ENCODE data around the gene DOCK9.

The DOCK9 gene

DNA sequence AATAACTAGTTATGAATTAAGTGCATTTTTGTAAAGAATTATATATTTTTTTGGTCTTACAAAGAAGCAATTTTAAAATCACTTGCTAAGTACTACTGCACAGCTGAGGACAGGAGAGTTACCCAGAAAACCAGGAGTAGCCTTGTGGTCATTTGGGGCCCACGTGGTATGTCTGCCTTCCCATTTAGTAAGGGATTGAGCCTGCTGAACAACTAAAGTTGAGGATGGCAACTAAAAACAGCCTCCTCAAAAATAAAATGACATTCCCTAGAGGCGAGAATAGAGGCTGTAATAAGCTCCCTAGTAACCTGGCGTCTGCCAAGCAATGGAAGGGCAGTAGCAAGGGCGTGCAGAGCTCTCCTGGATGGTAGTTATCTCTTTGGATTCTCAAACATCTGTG, 36.3 kb downstream of the DOCK9 start:
- DNase-seq: no peak

DNA sequence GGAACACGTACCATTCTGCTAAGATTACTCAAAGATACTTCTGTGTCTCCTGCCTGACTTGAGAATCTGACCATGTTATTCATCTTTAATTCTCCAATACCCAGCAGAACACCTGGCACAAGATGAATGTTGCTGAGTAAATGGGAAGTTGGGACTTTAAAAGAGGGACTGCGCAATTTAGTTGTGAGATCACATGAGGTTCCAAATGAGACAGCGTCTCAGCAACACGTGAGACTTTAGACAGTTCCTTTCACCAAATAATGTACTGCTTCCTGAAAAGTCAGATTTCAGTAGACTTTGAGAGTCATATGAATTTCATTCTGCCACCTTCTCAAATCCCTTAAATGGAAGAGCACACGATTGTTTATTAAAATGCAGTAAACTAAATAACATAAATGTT, 36.7 kb downstream of the DOCK9 start:
- DNase-seq: no peak

DNA sequence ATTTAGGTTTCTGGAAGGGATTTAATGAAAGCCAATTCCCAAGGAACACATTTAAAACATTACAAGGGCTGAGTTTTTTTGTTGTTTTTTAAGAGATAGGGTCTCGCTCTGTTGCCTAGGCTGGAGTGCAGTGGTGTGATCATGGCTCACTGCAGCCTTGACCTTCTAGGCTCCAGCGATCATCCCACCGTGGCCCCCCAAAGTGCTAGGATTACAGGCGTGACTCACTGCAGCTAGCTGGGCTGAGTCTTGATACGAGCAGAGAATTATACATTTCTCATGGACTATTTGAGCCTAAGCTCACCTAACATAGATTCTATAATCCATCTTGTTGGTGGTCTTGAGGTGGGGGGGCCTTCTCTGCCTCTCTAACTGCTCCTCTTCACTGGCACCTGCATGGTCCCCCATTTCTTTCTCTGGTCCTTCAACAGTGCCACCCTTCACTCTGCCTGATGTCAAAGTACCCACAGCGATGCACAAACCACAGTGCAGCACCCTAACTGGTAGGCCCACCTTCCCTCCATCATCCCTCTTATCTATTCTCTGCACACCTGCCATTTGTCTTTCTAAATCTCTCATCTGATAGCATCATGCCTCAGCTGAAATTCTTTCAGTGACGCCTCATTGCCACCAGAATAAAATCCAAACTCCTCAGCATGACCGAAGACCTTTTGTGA, 37.4 kb downstream of the DOCK9 start:
- DNase-seq: no peak

DNA sequence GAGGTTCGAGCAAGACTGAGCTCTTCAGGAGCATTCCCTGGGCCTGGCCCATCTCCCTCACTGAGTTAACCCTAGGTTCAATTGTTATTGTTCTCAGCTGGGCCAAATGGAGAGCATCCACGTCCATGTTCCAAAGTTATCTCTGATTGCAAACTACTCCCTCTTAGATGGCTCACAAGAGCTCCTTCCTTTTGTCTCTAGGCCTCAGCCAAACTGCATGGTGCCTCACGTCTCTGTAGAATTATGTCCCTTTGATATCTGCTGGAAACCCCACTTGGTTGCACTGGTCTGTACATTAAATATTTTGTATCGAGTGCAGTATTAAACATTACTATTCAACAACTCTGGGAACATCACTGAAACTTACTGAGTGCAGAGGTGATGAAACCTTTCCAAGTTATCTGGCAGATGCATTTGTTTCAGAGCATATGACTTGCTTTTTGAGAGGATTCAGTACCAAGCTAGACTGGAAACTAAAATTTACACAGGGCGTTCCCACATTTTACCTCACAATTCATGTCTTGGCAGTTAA, 38.1 kb downstream of the DOCK9 start:
- DNase-seq: no peak

DNA sequence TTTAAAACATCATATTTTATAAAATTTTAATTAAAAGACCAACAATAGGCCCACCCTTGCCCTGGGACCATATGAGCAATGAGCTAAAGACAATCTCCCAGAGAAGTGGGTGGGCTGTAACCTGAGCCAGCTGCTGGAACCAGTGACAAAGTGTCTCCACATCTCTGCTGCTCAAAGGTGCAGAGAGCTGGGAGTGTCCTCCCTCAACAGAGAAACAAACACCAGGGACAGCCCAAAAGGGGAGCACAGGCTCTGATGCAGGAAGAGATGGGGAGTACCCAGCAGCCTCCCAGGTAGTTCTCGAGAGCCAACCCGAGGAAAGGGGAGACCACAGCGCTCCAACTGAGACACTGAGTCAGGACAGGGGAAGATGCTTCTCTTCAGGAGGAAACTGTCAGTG, 39.1 kb downstream of the DOCK9 start:
- DNase-seq: no peak

DNA sequence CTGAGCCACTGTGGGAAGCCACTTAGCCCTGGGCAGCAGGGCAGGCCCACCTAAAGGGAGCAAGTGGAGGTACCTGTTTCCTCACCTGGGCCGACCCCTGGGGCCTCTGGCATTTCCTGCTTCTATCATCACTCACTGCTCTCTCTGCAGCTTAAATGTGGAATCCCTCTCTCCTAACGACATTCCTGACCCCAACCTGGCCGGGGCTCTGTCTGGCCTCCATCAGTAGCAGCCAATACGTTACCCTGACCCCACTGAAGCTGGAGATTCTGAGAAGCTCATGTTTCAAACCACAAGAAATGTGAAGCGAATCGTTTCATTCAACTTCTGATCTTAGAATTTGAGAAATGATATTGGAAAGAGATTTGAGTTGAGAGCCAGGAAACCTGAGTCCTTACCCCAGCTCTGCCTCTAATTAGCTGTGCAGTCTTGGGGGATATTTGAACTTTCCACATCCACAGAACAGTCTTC, 39.9 kb downstream of the DOCK9 start:
- no peak for DNase-seq

DNA sequence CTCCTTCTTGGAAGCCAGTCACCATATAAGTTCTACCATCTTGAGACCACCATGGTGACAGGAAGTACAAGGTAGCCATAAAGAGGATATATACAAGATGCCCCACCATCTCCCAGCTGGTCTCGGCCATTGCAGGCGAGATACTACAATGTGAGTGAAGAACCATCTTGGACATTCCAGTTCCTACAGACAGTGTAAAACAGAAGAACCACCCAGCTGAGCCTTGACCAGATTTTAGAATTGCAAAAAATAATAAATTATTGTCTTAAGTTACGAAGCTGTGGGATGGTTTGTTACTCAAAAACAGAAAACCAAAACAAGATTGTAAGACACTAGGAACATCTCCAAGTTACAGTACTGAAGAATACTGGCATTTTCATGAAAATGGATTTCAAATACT, 43.6 kb downstream of the DOCK9 start:
- no peak for DNase-seq

DNA sequence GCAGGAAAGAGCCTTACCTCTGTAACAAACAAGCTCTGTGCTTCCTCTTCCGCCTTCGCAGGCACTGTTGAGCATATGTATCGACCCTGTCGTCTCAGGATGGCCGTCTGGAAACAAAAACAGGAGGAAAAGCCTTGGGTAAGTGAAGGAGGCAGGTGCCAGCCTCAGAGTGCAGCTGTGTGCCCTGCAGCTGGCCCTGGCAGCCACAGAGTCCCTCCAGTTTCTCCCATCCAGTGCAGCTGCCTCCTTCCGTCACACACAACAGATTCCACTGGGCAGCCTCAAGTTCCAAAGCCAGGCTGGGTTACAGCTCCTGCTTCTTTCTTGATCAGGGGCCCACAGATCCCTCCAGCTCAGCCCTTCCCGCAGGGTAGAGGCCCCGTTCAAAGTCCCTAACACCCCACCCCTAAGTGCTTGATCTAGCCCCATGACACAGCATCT, 47.7 kb downstream of the DOCK9 start:
- DNase-seq: no peak

DNA sequence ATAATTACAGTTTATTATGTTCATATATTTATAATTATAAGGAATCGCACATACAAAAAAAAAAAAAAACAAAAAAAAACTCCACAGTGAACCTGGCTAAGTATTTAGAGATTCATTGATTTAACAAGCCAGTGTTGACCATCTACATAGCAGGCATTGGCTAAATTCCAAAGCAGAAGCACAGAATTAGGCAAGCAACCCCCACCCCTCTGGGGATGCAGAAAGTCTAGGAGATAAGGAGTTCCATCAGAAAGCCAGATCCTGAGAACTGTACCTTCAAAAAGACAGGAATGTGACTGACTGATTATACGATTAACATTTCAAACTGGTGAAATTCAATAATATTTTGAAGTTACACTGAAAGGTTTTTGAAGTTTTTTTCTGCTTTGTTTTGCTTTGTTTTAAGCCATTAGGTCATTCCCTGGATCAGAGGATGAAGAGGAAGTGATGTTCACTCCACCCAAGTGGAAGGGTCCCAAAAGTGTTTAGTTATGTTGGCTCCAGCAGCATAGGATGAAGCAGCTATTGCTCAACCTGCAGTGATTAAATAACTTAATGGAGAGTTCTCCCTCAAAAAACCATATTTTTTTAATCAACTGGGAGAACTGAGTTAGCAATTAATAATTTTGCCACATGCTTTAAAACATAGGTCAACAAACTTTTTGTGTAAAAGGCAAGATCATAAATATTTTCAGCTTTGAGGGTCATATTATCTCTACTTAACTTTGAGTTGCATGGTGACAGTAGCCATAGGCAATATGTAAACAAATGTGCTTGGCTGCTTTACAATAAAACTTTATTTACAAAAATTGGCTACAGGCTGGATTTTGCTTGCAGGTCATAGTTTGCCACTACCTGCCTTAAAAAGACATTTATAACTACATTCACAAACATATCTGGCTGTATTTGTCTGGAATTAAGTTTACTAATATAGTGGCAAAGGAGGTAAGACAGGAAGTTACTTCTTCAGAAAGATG, 49.6 kb downstream of the DOCK9 start:
- DNase-seq: no peak

DNA sequence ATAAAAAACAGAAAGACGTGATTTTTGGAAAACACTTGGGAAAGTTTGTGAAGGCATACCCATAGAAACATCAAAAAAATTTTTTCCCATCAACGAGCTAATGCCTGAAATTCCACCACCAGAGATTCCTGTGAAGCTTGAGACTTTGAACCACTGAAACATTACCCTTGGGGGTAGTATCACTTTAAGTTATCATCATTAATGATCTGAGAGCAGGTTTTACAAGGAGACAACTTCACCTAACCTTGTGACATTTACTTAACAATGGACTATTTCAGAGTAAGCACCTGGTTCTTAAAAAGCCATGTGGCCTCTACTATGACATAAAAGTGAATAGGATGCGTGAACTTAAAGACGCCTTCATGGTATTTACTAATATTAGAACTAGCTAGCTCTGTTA, 51.9 kb downstream of the DOCK9 start:
- DNase-seq: no peak

DNA sequence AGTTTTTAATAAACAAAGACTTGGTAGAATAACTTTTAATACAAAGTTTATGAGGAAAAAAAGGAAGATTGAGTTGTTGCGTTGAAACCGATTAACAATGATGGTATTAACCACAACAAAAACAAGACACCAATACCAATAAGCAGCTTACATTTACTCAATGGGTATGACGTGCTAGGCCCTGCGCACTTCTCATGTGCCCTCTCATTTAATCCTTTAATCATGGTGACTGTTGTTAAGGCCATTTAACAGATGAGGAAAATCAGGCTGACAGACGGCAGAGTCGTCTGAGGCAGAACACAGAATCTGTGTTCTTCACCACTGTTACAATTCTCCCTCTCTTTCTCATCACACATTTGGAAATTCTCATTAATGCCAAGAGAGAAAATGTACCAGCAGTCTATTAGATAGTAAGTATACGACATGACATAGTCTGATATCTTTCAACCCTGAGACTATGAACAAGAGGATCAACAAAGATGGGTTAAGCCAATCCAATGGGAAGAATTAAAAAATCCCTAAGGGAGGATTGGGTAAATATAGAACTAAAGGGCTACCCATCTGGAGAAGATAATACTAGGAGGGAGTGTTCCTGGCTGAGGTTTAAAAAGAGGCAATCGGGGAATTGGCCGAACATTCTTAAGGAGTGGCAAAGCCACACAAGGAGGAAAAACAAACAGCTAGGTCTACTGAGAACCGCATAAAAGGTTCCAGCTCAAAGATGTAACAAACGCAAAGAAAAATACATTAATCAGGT, 54.0 kb downstream of the DOCK9 start:
- no peak for DNase-seq

DNA sequence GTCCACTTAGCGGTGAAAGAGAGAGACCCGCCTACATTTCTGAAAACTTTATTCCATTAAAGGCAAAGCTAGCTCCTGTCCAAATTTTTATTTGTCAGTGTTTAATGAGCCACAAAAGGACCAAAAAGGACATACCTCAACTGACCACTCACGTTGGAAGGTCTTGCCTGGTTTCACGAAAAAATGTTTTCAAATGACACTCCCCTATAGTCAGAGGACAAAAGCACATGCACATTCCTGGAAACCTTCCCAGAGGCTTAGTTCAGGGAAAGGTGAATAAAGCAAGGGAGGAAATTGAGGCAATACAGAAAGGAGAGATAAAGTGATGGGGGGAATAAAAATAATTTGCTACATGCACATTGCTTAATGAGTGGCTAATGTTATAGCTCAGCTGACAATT, 55.6 kb downstream of the DOCK9 start:
- no peak for DNase-seq

DNA sequence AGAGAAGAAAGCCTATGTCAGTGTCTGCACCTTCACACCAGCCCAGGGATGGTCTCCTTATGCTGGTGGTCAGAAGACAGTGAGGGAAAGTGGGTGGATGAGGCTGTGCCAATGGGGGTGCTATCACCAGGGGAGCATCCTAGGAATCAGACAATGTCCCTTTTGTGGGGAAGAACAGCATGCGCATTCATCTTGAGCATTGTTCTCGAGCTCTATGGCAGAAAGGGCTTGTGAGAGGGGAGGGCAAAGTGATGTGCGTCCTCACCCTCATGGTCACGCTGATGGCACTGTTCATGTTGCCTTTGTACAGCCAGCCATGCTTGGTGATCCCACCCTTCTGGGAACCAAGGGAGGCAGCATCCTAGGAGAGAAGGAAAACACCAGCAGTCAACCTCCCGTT, 56.1 kb downstream of the DOCK9 start:
- no peak for DNase-seq

DNA sequence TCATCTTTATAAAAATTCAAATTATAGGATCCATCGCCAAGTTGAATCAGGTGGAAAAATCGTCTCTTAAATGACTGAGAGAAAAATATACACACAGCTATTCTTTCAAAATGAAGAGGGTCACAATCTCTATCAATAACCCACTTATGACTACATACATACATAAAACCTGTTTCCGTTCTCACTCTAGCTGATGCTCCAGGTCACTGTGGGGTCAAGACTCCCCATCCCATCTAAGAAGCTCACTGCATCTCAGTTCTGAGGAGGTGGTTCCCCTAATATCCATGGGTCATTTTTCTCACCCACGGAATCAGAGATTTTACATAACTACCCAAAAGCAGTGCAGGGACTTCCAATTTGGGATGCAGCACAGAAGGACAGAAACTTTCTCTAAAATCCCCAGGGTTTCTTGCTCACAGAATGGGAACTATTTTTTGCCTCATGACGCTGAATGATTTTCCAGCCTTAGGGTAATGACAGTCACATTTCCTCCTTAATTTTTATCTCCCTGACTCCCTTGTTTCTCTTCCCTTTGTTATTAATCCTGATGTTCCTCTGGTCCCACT, 56.8 kb downstream of the DOCK9 start:
- DNase-seq: no peak

DNA sequence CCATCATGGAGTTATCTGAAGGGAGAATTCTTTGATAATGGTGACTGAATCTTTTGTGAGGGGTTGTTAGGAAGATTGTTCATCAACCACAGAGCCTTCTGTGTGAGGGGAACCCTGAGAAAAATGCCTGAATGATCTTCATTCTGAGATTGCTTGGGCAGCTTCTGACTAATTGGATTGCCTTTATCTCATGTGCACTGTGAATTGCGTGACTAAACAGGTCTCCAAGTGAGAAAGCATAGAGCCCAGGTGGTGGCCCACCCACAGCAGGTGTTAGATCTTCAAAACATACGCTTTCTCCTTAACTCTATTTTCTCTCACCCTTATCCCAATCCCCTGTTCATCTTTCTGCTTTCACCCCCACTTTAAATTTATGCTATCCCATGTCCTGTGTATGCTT, 58.3 kb downstream of the DOCK9 start:
- no peak for DNase-seq

DNA sequence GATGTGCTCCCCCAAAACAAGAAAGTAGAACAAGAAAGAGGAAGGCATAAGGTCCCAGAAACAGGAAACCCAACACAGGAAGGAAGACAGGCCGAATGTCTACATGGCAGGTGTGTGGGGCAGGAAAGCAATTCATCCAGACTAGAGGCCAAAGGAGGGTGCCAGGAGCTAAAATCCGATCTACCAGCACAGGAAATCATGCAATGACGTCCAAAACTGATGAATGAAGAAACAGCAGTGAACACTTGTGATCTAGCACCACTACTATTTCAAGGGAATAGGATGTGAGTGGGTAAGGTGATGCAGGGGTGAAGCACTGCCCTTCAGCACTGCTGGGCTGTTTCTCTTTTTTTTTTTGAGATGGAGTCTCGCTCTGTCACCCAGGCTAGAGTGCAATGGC, 59.1 kb downstream of the DOCK9 start:
- no peak for DNase-seq

DNA sequence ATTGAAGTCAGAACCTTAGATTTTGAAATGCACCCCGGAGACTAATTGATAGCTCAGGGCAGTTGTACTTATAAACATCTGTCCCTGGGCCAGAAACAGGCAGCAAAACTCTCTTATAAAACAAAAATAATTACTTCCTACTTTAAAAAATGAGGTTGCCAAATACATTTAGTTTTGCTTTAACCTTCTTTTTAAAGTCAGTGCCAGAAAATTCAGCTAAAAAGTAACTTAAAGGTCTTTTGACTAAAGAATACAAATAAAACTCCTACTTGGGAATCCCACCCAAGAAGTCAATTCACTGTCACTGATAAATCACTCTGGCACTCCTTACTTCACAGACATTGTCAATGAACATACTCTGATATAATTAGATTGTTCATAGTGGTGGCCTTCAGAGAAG, 60.7 kb downstream of the DOCK9 start:
- DNase-seq: no peak

DNA sequence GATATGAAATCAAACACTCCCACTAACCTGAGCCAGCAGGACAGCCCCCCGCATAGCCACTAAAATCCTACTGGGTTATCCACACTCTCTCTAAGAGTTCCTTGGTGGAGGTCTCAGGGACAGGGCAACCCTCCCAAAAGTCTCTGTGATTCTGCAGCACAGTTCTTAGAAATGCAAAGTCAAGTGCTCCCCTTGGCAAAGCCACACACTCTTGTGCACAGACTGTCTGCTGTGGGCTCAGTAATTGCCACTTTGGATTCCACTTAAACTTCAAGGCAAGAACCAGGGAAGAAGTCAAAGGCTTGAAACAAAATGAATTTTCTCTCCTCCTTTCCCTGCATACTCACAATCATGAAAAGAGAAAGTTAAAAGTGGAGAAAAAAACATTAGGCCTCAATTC, 61.5 kb downstream of the DOCK9 start:
- DNase-seq: no peak

DNA sequence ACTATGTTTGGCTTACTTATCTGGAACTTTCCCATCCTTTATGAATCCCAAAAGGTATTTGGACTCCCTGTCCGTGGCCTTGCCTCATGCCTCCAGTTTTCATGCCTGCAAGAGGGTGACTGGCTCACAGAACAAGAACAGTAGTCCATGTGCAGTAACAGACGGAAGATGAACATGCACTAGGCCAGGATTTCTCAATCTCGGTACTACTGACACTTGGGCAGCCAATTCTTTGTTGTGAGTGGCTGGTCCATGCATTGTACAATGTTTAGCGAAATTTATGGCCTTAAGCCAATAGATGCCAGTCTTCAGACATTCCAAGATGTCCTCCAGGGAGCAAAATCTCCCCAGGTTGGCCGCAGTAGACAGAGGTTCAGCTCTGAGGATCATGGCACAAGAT, 61.9 kb downstream of the DOCK9 start:
- no peak for DNase-seq

DNA sequence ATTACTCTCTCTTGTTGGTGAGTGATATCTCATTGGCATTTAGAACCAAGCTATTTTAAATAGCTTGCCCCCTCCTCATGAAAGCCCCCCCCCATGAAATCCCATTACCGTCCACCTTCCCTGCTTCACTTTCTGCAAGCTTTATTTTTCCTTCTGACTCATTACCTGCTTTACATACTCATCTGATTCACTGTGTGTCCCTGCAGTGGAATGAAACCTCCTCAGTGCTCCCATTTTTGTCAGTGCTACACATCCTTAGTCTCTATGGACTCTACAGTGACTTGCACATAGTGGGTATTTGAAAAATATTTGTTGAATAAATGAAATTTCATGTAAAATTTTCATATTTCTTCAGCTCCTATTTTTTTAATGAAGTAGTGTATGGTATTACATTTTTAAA, 62.3 kb downstream of the DOCK9 start:
- no peak for DNase-seq

DNA sequence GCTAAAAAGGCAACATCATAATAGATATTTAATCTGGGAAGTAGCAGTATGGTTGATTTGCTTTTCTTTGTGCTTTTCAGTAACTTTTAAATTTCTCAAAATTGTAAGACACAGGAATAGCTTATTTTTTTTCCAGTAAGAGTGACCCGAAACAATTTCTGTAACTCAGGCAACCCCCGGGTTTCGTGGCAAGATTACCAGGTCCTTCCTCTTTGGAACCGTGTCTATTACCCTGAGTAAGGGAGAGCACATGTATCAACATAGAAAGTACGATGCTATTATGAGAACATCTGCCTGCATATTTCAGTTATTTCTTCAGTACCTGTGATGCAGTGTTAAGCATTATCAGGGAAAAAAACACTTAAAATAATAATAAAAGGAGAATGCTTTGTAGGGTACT, 64.1 kb downstream of the DOCK9 start:
- DNase-seq: no peak

DNA sequence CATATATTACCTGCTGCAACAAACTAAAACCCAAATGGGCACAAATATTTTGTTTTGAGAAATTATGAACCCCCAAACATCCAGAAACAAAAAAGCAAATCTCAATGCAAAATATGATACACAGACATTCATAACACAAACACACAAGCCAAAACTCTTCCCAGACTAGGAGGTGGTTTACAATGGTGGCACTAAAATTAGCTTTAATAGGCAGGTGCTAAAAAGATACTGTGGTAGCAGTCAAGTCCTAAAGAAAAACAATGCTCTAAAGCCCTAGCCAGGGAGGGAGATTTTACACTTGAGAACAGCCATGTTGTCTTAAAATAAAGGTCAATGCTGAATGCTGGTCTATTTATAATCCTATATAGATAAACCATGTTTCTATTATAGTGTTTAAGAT, 65.0 kb downstream of the DOCK9 start:
- no peak for DNase-seq

DNA sequence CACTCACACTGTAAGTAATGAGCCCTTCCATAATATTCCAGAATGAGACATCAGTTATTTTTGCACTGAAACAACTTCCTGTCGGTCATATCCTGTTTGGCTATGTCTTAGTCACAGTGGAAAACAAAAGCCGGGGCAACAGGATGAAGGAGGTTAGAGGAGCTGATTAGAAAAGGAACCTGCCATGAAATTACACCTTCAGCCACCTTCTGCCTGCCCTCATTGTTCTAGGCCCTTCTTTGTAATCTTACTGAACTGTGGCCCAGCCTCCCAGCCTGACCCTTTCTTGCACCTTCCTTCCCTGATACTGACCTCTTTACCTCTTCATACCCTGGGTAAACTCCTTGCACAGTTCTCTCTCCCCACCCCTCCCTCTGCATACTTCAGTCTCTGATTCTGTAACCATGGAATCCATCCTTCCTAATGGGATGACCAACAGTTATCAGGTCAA, 67.3 kb downstream of the DOCK9 start:
- no peak for DNase-seq

Data from NCI-H446 treated with DMSO at 0.1 percent for 48 hours (cell line).